Mucosa of rectum (tissue), 2 donors: Measurements from ENCODE around the gene TNNI2.

ENCODE experiments used
- H3K27ac ChIP-seq, 2 donors: one replicate each; pipeline ENCODE4 v1.7.0; 2013; ENCODE audit warnings: inconsistent platforms in 2 of 2, low read depth in 2 of 2, low read length in 2 of 2
- H3K27me3 ChIP-seq, 2 donors: one replicate each; pipeline ENCODE4 v1.7.0; 2013; ENCODE audit warnings: low read length in 2 of 2; ENCODE audit not compliant: control insufficient read depth in 2 of 2, insufficient read depth in 2 of 2
- H3K36me3 ChIP-seq, 2 donors: one replicate each; pipeline ENCODE4 v1.7.0; 2013; ENCODE audit warnings: low read length in 2 of 2; ENCODE audit not compliant: control insufficient read depth in 2 of 2, insufficient read depth in 2 of 2
- H3K4me1 ChIP-seq, 2 donors: one replicate each; pipeline ENCODE4 v1.7.0; 2013; ENCODE audit warnings: low read length in 2 of 2, mild to moderate bottlenecking in 1 of 2; ENCODE audit not compliant: control insufficient read depth in 2 of 2, insufficient read depth in 2 of 2
- H3K4me3 ChIP-seq, 2 donors: one replicate each; pipeline ENCODE4 v1.7.0; 2013; ENCODE audit warnings: low read length in 2 of 2
- H3K9ac ChIP-seq, 2 donors: one replicate each; pipeline ENCODE4 v1.7.0; 2013; ENCODE audit warnings: low read length in 2 of 2, low read depth in 1 of 2, mild to moderate bottlenecking in 1 of 2
- H3K9me3 ChIP-seq, 2 donors: one replicate each; pipeline ENCODE4 v1.7.0; 2013; ENCODE audit warnings: low read length in 2 of 2; ENCODE audit not compliant: control insufficient read depth in 2 of 2
- donor health status: healthy.
- donor health status: Normal muscosa, but diverticular disease.

Gene TNNI2

GRCh38 chr11:1853376-1854131 lies 14.8 kb downstream of the TNNI2 start:
- Histone ChIP-seq H3K36me3 (no peaks in the 10 kb centered on the region), H3K4me1 (peaks cover 9 to 29% of the 10 kb centered on the region in 2 donors), H3K27ac (peak overlapping the region; percentile 42 to 84), H3K9ac (peak overlapping the region; percentile 57 to 63), H3K9me3 (no peaks in the 10 kb centered on the region), H3K4me3 (peak overlapping the region; percentile 55 to 72), H3K27me3 (no peaks in the 10 kb centered on the region)

GRCh38 chr11:1854132-1854948 lies 15.6 kb downstream of the TNNI2 start:
- Histone ChIP-seq H3K9me3 (no peaks in the 10 kb centered on the region), H3K27ac (peak overlapping the region in 1 of 2 donors; percentile 84), H3K27me3 (no peaks in the 10 kb centered on the region), H3K9ac (peak overlapping the region; percentile 34 to 52), H3K4me1 (peaks cover 9 to 27% of the 10 kb centered on the region in 2 donors), H3K36me3 (no peaks in the 10 kb centered on the region), H3K4me3 (peak overlapping the region; percentile 55 to 72)

- Histone ChIP-seq H3K9ac (no peak overlapping the region), H3K9me3 (no peaks in the 10 kb centered on the region), H3K27ac (no peak overlapping the region), H3K36me3 (no peaks in the 10 kb centered on the region), H3K4me3 (peak overlapping the region in 1 of 2 donors; percentile 37), H3K27me3 (no peaks in the 10 kb centered on the region), H3K4me1 (peaks cover 3 to 19% of the 10 kb centered on the region in 2 donors)
Measured at GRCh38 chr11:1854949-1855885, 16.4 kb downstream of the TNNI2 start.

- Histone ChIP-seq H3K4me1 (peaks cover 3 to 19% of the 10 kb centered on the region in 2 donors), H3K9me3 (no peaks in the 10 kb centered on the region), H3K27me3 (no peaks in the 10 kb centered on the region), H3K9ac (no peak overlapping the region), H3K27ac (no peak overlapping the region), H3K4me3 (no peak overlapping the region), H3K36me3 (no peaks in the 10 kb centered on the region)
Measured at GRCh38 chr11:1855886-1856265, 17.1 kb downstream of the TNNI2 start.

GRCh38 chr11:1856306-1857005 lies 17.7 kb downstream of the TNNI2 start:
- Histone ChIP-seq H3K27ac (no peak overlapping the region), H3K9me3 (no peaks in the 10 kb centered on the region), H3K27me3 (no peaks in the 10 kb centered on the region), H3K4me3 (no peak overlapping the region), H3K36me3 (no peaks in the 10 kb centered on the region), H3K4me1 (peaks cover 3 to 18% of the 10 kb centered on the region in 2 donors), H3K9ac (no peak overlapping the region)

GRCh38 chr11:1857064-1857463 lies 18.3 kb downstream of the TNNI2 start:
- Histone ChIP-seq H3K9me3 (no peaks in the 10 kb centered on the region), H3K4me3 (no peak overlapping the region), H3K36me3 (no peaks in the 10 kb centered on the region), H3K27ac (no peak overlapping the region), H3K4me1 (peaks cover 3 to 12% of the 10 kb centered on the region in 2 donors), H3K27me3 (no peaks in the 10 kb centered on the region), H3K9ac (no peak overlapping the region)

- H3K27ac ChIP-seq, result no peak overlapping the region
- H3K4me3 ChIP-seq, result no peak overlapping the region
- H3K9me3 ChIP-seq, result no peaks in the 10 kb centered on the region
- H3K27me3 ChIP-seq, result no peaks in the 10 kb centered on the region
- no peaks in the 10 kb centered on the region for H3K36me3 ChIP-seq
- H3K4me1 ChIP-seq, result peaks cover 2 to 10% of the 10 kb centered on the region in 2 donors
- H3K9ac ChIP-seq, result no peak overlapping the region
Measured at GRCh38 chr11:1858154-1858553, 19.4 kb downstream of the TNNI2 start.

- H3K4me3 ChIP-seq, result no peak overlapping the region
- H3K9me3 ChIP-seq, result no peaks in the 10 kb centered on the region
- no peaks in the 10 kb centered on the region for H3K36me3 ChIP-seq
- H3K9ac ChIP-seq, result no peak overlapping the region
- H3K27ac ChIP-seq, result no peak overlapping the region
- H3K27me3 ChIP-seq, result no peaks in the 10 kb centered on the region
- peaks cover 6 to 13% of the 10 kb centered on the region in 2 donors for H3K4me1 ChIP-seq
Measured at GRCh38 chr11:1858576-1858975, 19.8 kb downstream of the TNNI2 start.

- no peaks in the 10 kb centered on the region for H3K27me3 ChIP-seq
- H3K9ac ChIP-seq, result no peak overlapping the region
- H3K4me1 ChIP-seq, result peaks cover 9 to 15% of the 10 kb centered on the region in 2 donors
- H3K27ac ChIP-seq, result no peak overlapping the region
- no peaks in the 10 kb centered on the region for H3K9me3 ChIP-seq
- H3K36me3 ChIP-seq, result no peaks in the 10 kb centered on the region
- H3K4me3 ChIP-seq, result no peak overlapping the region
Measured at GRCh38 chr11:1859004-1859403, 20.2 kb downstream of the TNNI2 start.
